ENCODE results near the gene RNF113A. TPM values are rescaled to one million over a fixed set of nuclear protein-coding genes. Genes with fewer than 3 reads are reported as not detected.
"Not testable (repeated sequence)": the region's sequence is repeated elsewhere in the genome, so short reads cannot be mapped to it uniquely, and the experiment has no call there.

The RNF113A gene
- total RNA-seq, 1 experiment from 2014 or later, result 19.0 TPM

- POLR2A ChIA-PET, result interaction anchor here (0.7 kb wide), 1 partner anchor 384 kb away, joined by 3 read pairs; no protein-coding TSS in a partner anchor
- intact Hi-C loops (cut with micrococcal nuclease), result no loop called here
- no peak for DNase-seq (ENCODE audit: unreplicated experiment)
- H3K27ac Mint-ChIP-seq (ENCODE audit: low read depth, unreplicated experiment), result no peak overlapping the region
- H3K4me1 Mint-ChIP-seq (ENCODE audit: insufficient read depth, unreplicated experiment), result no peaks in the 10 kb centered on the region
- CTCF ChIA-PET, result interaction anchor here (0.7 kb wide), 1 partner anchor 534 kb away, joined by 3 read pairs; no protein-coding TSS in a partner anchor
- H3K36me3 Mint-ChIP-seq (ENCODE audit: insufficient read depth, unreplicated experiment), result no peaks in the 10 kb centered on the region
- no TSS peak for BruUV-seq (replicated peaks)
- no peak overlapping the region for H3K4me3 Mint-ChIP-seq (ENCODE audit: unreplicated experiment)
- no peaks in the 10 kb centered on the region for H3K9me3 Mint-ChIP-seq (ENCODE audit: unreplicated experiment)
- peaks cover 11% of the 10 kb centered on the region for H3K27me3 Mint-ChIP-seq (ENCODE audit: insufficient read depth, unreplicated experiment)
- TF ChIP-seq, protein P1, sequence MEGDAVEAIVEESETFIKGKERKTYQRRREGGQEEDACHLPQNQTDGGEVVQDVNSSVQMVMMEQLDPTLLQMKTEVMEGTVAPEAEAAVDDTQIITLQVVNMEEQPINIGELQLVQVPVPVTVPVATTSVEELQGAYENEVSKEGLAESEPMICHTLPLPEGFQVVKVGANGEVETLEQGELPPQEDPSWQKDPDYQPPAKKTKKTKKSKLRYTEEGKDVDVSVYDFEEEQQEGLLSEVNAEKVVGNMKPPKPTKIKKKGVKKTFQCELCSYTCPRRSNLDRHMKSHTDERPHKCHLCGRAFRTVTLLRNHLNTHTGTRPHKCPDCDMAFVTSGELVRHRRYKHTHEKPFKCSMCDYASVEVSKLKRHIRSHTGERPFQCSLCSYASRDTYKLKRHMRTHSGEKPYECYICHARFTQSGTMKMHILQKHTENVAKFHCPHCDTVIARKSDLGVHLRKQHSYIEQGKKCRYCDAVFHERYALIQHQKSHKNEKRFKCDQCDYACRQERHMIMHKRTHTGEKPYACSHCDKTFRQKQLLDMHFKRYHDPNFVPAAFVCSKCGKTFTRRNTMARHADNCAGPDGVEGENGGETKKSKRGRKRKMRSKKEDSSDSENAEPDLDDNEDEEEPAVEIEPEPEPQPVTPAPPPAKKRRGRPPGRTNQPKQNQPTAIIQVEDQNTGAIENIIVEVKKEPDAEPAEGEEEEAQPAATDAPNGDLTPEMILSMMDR (IDR thresholded peaks at IDR 0.05; ENCODE audit: unreplicated experiment), result no peak
Observed at GRCh38 chrX:119916310-119916709, 44.8 kb upstream of the RNF113A start.

DNA sequence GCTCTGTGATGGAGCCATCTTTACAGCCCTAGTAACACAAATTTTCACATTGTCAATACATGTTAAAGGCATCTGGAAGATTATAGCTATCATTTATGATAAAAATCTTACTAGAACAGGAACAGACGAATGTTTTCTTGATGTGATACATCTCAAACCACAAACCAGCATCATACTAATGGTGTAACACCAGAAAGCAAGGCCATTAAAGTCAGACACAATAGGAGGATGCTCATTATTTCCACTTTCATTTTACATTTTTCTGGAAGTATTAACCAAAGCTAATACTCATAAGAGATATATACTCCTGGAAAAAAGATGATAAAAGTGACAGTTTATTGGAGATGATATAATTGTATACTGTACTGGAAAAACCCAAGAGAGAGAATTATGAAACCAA, 29.4 kb upstream of the RNF113A start:
- Mint-ChIP-seq H3K36me3 (ENCODE audit: insufficient read depth, unreplicated experiment) (peaks cover 8% of the 10 kb centered on the region), H3K9me3 (ENCODE audit: unreplicated experiment) (no peaks in the 10 kb centered on the region), H3K4me3 (ENCODE audit: unreplicated experiment) (no peak overlapping the region), H3K27me3 (ENCODE audit: insufficient read depth, unreplicated experiment) (peaks cover 10% of the 10 kb centered on the region), H3K27ac (ENCODE audit: low read depth, unreplicated experiment) (no peak overlapping the region), H3K4me1 (ENCODE audit: insufficient read depth, unreplicated experiment) (no peaks in the 10 kb centered on the region)
- TF ChIP-seq, protein P1 (IDR thresholded peaks at IDR 0.05; ENCODE audit: unreplicated experiment), result no peak
- CTCF ChIA-PET, result interaction anchor here (0.6 kb wide), 1 partner anchor 383 kb away, joined by 4 read pairs; no protein-coding TSS in a partner anchor
- intact Hi-C loops (cut with micrococcal nuclease), result no loop called here
- no peak for DNase-seq (ENCODE audit: unreplicated experiment)
- BruUV-seq (replicated peaks), result no TSS peak
- POLR2A ChIA-PET, result no interaction called here

DNA sequence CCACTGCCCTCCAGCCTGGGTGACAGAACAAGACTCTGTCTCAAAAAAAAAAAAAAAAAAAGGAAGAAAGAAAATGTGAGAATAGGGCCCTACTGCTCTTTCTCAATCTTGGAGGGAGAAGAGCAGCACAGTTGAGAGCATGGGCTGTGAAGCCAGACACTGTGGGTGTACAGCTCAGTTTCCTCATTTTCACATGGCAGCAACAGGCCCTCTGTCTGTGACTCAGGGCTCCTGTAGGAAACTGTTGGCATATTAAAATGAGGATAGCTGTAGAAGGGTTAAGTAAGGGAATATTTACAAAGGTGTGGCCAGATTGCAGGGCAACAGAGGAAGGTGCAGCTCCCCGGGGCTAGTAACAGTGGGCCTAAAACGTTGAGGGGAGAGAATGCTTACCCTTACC, 27.6 kb upstream of the RNF113A start:
- Mint-ChIP-seq H3K9me3 (ENCODE audit: unreplicated experiment) (no peaks in the 10 kb centered on the region), H3K4me1 (ENCODE audit: insufficient read depth, unreplicated experiment) (no peaks in the 10 kb centered on the region), H3K27me3 (ENCODE audit: insufficient read depth, unreplicated experiment) (no peaks in the 10 kb centered on the region), H3K27ac (ENCODE audit: low read depth, unreplicated experiment) (no peak overlapping the region), H3K4me3 (ENCODE audit: unreplicated experiment) (no peak overlapping the region), H3K36me3 (ENCODE audit: insufficient read depth, unreplicated experiment) (peaks cover 8% of the 10 kb centered on the region)
- TF ChIP-seq, protein P1 (IDR thresholded peaks at IDR 0.05; ENCODE audit: unreplicated experiment), result no peak
- CTCF ChIA-PET, result interaction anchor here (0.7 kb wide), 1 partner anchor 1097 kb away, joined by 4 read pairs; no protein-coding TSS in a partner anchor
- POLR2A ChIA-PET, result no interaction called here
- DNase-seq (ENCODE audit: unreplicated experiment), result no peak
- intact Hi-C loops (cut with micrococcal nuclease), result no loop called here
- no TSS peak for BruUV-seq (replicated peaks)

- BruUV-seq (replicated peaks), result no TSS peak
- Mint-ChIP-seq H3K9me3 (ENCODE audit: unreplicated experiment) (no peaks in the 10 kb centered on the region), H3K4me3 (ENCODE audit: unreplicated experiment) (no peak within 1 kb of the TSS), H3K36me3 (ENCODE audit: insufficient read depth, unreplicated experiment) (peaks cover 8% of the 10 kb centered on the region), H3K4me1 (ENCODE audit: insufficient read depth, unreplicated experiment) (no peaks in the 10 kb centered on the region), H3K27me3 (ENCODE audit: insufficient read depth, unreplicated experiment) (no peaks in the 10 kb centered on the region), H3K27ac (ENCODE audit: low read depth, unreplicated experiment) (no peak within 1 kb of the TSS)
- intact Hi-C loops (cut with micrococcal nuclease), result no loop called here
- DNase-seq (ENCODE audit: unreplicated experiment), result no peak
- POLR2A ChIA-PET, result no interaction called here
- CTCF ChIA-PET, result interaction anchor here (1.1 to 1.4 kb wide), 2 partner anchors 9 to 14 kb away, joined by 3 to 4 read pairs; no protein-coding TSS in a partner anchor
- TF ChIP-seq, protein P1 (IDR thresholded peaks at IDR 0.05; ENCODE audit: unreplicated experiment), result no peak
Observed at GRCh38 chrX:119895843-119896326, 24.4 kb upstream of the RNF113A start, which contains the start of gene AKAP14. AKAP14 (plus strand) TSS chrX:119895893; CDS start chrX:119903224, 7,331 bp downstream.

DNA sequence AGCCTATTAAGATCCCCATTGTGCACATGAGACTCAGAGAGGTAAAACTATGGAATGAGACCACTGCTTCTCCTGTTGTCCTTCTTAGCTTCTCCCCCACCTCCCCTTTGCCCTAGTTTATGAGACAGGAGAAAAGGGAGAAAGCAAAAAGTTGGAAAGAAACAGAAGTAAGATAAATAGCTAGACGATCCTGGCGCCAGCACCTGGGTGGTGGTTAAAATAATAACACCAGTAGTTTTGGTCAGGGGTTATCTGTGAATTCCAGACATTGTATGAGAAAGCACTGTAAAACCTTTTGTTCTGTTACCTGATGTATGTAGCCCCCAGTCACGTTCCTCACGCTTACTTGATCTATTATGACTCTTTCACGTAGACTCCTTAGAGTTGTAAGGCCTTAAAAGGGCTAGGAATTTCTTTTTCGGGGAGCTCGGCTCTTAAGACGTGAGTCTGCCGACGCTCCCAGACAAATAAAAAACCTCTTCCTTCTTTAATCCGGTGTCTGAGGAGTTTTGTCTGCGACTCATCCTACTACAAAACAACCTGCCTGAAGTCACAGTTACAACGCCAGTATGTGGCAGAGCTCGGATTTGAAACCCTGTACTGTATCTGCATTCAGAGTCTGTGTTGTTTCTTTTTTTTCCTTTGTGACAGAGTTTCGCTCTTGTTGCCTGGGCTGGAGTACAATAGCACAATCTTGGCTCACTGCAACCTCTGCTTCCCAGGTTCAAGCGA, 20.6 kb upstream of the RNF113A start:
- BruUV-seq (replicated peaks); DNase-seq (ENCODE audit: unreplicated experiment); H3K36me3 Mint-ChIP-seq (ENCODE audit: insufficient read depth, unreplicated experiment); H3K9me3 Mint-ChIP-seq (ENCODE audit: unreplicated experiment); H3K4me1 Mint-ChIP-seq (ENCODE audit: insufficient read depth, unreplicated experiment); H3K27ac Mint-ChIP-seq (ENCODE audit: low read depth, unreplicated experiment); intact Hi-C loops (cut with micrococcal nuclease); H3K27me3 Mint-ChIP-seq (ENCODE audit: insufficient read depth, unreplicated experiment); H3K4me3 Mint-ChIP-seq (ENCODE audit: unreplicated experiment): not testable (repeated sequence)
- ChIA-PET POLR2A (interaction anchor here (0.6 kb wide), 1 partner anchor 9 kb away, joined by 3 read pairs; no protein-coding TSS in a partner anchor), CTCF (interaction anchor here (1.8 kb wide), 1 partner anchor 12 kb away, joined by 8 read pairs; no protein-coding TSS in a partner anchor)

DNA sequence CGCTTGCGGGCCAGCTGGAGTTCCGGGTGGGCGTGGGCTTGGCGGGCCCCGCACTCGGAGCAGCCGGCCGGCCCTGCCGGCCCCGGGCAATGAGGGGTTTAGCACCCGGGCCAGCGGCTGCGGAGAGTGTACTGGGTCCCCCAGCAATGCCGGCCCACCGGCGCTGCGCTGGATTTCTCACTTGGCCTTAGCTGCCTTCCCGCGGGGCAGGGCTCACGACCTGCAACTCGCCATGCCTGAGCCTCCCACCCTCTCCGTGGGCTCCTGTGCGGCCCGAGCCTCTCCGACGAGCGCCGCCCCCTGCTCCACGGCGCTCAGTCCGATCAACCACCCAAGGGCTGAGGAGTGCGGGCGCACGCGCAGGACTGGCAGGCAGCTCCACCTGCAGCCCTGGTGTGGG, 19.1 kb upstream of the RNF113A start:
- H3K4me3 Mint-ChIP-seq (ENCODE audit: unreplicated experiment); intact Hi-C loops (cut with micrococcal nuclease); H3K36me3 Mint-ChIP-seq (ENCODE audit: insufficient read depth, unreplicated experiment); H3K4me1 Mint-ChIP-seq (ENCODE audit: insufficient read depth, unreplicated experiment); DNase-seq (ENCODE audit: unreplicated experiment); H3K27me3 Mint-ChIP-seq (ENCODE audit: insufficient read depth, unreplicated experiment); H3K27ac Mint-ChIP-seq (ENCODE audit: low read depth, unreplicated experiment); POLR2A ChIA-PET; H3K9me3 Mint-ChIP-seq (ENCODE audit: unreplicated experiment); BruUV-seq (replicated peaks): not testable (repeated sequence)
- CTCF ChIA-PET, result interaction anchor here (1.8 kb wide), 1 partner anchor 10 kb away, joined by 8 read pairs; no protein-coding TSS in a partner anchor
